ENCODE data around the gene TRPC4AP.

DNA sequence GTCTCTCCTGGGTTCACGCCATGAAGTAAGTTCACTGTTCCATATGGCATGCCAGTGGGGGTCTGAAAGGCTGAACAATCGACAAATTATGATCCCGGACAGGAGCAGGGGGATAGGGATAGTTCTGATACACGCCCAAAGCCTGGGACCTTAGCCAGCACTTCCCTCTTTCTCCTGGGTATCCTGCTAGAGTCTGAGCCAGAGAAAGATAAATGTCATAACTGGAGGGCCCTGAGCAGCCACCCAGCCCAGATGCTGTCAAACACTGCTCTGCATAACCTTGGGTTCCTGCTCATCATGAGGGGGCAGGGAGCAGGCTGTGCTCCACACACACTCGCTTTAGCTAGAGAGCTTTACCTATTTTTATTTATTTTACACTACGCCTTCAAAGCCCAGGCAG, 42.3 kb upstream of the TRPC4AP start:
- TF ChIP-seq, protein P1, sequence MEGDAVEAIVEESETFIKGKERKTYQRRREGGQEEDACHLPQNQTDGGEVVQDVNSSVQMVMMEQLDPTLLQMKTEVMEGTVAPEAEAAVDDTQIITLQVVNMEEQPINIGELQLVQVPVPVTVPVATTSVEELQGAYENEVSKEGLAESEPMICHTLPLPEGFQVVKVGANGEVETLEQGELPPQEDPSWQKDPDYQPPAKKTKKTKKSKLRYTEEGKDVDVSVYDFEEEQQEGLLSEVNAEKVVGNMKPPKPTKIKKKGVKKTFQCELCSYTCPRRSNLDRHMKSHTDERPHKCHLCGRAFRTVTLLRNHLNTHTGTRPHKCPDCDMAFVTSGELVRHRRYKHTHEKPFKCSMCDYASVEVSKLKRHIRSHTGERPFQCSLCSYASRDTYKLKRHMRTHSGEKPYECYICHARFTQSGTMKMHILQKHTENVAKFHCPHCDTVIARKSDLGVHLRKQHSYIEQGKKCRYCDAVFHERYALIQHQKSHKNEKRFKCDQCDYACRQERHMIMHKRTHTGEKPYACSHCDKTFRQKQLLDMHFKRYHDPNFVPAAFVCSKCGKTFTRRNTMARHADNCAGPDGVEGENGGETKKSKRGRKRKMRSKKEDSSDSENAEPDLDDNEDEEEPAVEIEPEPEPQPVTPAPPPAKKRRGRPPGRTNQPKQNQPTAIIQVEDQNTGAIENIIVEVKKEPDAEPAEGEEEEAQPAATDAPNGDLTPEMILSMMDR (conservative IDR thresholded peaks at IDR 0.05; ENCODE audit: low read length) = no peak
- no peak for TF ChIP-seq EZH2phosphoT487 (IDR thresholded peaks at IDR 0.05; ENCODE audit: borderline replicate concordance)

Measured in Loucy (cell line).